ENCODE results near the gene HAPLN1.

HAPLN1 gene

GRCh38 chr5:83662558-83662957, 58.1 kb downstream of the HAPLN1 start:
- Histone ChIP-seq H4K12ac (ENCODE audit: low read depth, low read length) (no peak overlapping the region), H4K8ac (ENCODE audit: low read depth, low read length) (no peak overlapping the region), H3K79me2 (ENCODE audit: control insufficient read depth, insufficient read depth, low read length, poor library complexity) (no peaks in the 10 kb centered on the region), H3K4me3 (ENCODE audit: low read depth, low read length) (no peak overlapping the region), H3K23ac (ENCODE audit: low read length) (no peak overlapping the region), H3K79me1 (ENCODE audit: low read length) (no peaks in the 10 kb centered on the region), H3K27ac (ENCODE audit: low read depth, low read length) (no peak overlapping the region), H2BK5ac (ENCODE audit: low read depth, low read length, poor library complexity) (no peak overlapping the region), H3K4ac (ENCODE audit: low read depth, low read length) (no peak overlapping the region), H2BK12ac (ENCODE audit: low read length) (no peak overlapping the region), H2BK120ac (ENCODE audit: insufficient read depth, low read length, poor library complexity) (no peak overlapping the region), H4K91ac (ENCODE audit: low read depth, low read length) (no peak overlapping the region), H3K14ac (ENCODE audit: low read length) (no peak overlapping the region), H3K18ac (ENCODE audit: low read length) (no peak overlapping the region), H3K9ac (ENCODE audit: low read length) (no peak overlapping the region), H3K9me3 (ENCODE audit: insufficient read depth, low read depth, low read length) (no peaks in the 10 kb centered on the region), H2AK5ac (ENCODE audit: low read length) (no peak overlapping the region), H3K27me3 (ENCODE audit: insufficient read depth, low read length) (no peaks in the 10 kb centered on the region), H3K36me3 (ENCODE audit: control insufficient read depth in 1 of 2, insufficient read depth in 2 of 2, low read length in 2 of 2) (no peaks in the 10 kb centered on the region), H3K4me1 (ENCODE audit: control insufficient read depth in 1 of 2, insufficient read depth in 2 of 2, low read length in 2 of 2) (no peaks in the 10 kb centered on the region), H2AFZ (ENCODE audit: insufficient read depth, low read length, poor library complexity) (no peak overlapping the region), H3K4me2 (ENCODE audit: low read length) (no peak overlapping the region)
- DNase-seq = no peak
- WGBS (ENCODE audit: extremely low coverage, insufficient coverage, insufficient read length) = no CpG with 5 or more reads among the region's 3 CpGs

- H2BK5ac ChIP-seq (ENCODE audit: low read depth, low read length, poor library complexity) = no peak overlapping the region
- no peaks in the 10 kb centered on the region for H3K79me1 ChIP-seq (ENCODE audit: low read length)
- no CpG with 5 or more reads among the region's 1 CpG for WGBS (ENCODE audit: extremely low coverage, insufficient coverage, insufficient read length)
- no peak overlapping the region for H2BK120ac ChIP-seq (ENCODE audit: insufficient read depth, low read length, poor library complexity)
- H3K4me3 ChIP-seq (ENCODE audit: low read depth, low read length) = no peak overlapping the region
- H3K4ac ChIP-seq (ENCODE audit: low read depth, low read length) = no peak overlapping the region
- H3K27me3 ChIP-seq (ENCODE audit: insufficient read depth, low read length) = no peaks in the 10 kb centered on the region
- no peak overlapping the region for H2AK5ac ChIP-seq (ENCODE audit: low read length)
- no peak overlapping the region for H4K91ac ChIP-seq (ENCODE audit: low read depth, low read length)
- H4K8ac ChIP-seq (ENCODE audit: low read depth, low read length) = no peak overlapping the region
- H3K36me3 ChIP-seq (ENCODE audit: control insufficient read depth in 1 of 2, insufficient read depth in 2 of 2, low read length in 2 of 2) = no peaks in the 10 kb centered on the region
- no peak overlapping the region for H2BK12ac ChIP-seq (ENCODE audit: low read length)
- H2AFZ ChIP-seq (ENCODE audit: insufficient read depth, low read length, poor library complexity) = no peak overlapping the region
- DNase-seq = no peak
- no peak overlapping the region for H3K27ac ChIP-seq (ENCODE audit: low read depth, low read length)
- no peak overlapping the region for H3K4me2 ChIP-seq (ENCODE audit: low read length)
- no peaks in the 10 kb centered on the region for H3K79me2 ChIP-seq (ENCODE audit: control insufficient read depth, insufficient read depth, low read length, poor library complexity)
- no peaks in the 10 kb centered on the region for H3K9me3 ChIP-seq (ENCODE audit: insufficient read depth, low read depth, low read length)
- peaks cover 0 to 2% of the 10 kb centered on the region in 2 experiments for H3K4me1 ChIP-seq (ENCODE audit: control insufficient read depth in 1 of 2, insufficient read depth in 2 of 2, low read length in 2 of 2)
- no peak overlapping the region for H3K14ac ChIP-seq (ENCODE audit: low read length)
- no peak overlapping the region for H3K23ac ChIP-seq (ENCODE audit: low read length)
- H4K12ac ChIP-seq (ENCODE audit: low read depth, low read length) = no peak overlapping the region
- H3K9ac ChIP-seq (ENCODE audit: low read length) = no peak overlapping the region
- H3K18ac ChIP-seq (ENCODE audit: low read length) = no peak overlapping the region
These were observed 62.7 kb downstream of the HAPLN1 start for GRCh38 chr5:83657807-83658525.

- H4K91ac ChIP-seq (ENCODE audit: low read depth, low read length) = no peak overlapping the region
- H4K8ac ChIP-seq (ENCODE audit: low read depth, low read length) = no peak overlapping the region
- no peak overlapping the region for H3K4ac ChIP-seq (ENCODE audit: low read depth, low read length)
- H3K14ac ChIP-seq (ENCODE audit: low read length) = no peak overlapping the region
- no peak for DNase-seq
- H3K4me3 ChIP-seq (ENCODE audit: low read depth, low read length) = no peak overlapping the region
- H3K79me1 ChIP-seq (ENCODE audit: low read length) = no peaks in the 10 kb centered on the region
- H3K18ac ChIP-seq (ENCODE audit: low read length) = no peak overlapping the region
- no peaks in the 10 kb centered on the region for H3K36me3 ChIP-seq (ENCODE audit: control insufficient read depth in 1 of 2, insufficient read depth in 2 of 2, low read length in 2 of 2)
- H3K4me1 ChIP-seq (ENCODE audit: control insufficient read depth in 1 of 2, insufficient read depth in 2 of 2, low read length in 2 of 2) = peaks cover 0 to 2% of the 10 kb centered on the region in 2 experiments
- no peak overlapping the region for H3K9ac ChIP-seq (ENCODE audit: low read length)
- no CpG with 5 or more reads among the region's 1 CpG for WGBS (ENCODE audit: extremely low coverage, insufficient coverage, insufficient read length)
- no peak overlapping the region for H2BK120ac ChIP-seq (ENCODE audit: insufficient read depth, low read length, poor library complexity)
- no peak overlapping the region for H3K4me2 ChIP-seq (ENCODE audit: low read length)
- no peaks in the 10 kb centered on the region for H3K27me3 ChIP-seq (ENCODE audit: insufficient read depth, low read length)
- no peak overlapping the region for H2AFZ ChIP-seq (ENCODE audit: insufficient read depth, low read length, poor library complexity)
- H2BK5ac ChIP-seq (ENCODE audit: low read depth, low read length, poor library complexity) = no peak overlapping the region
- no peak overlapping the region for H3K23ac ChIP-seq (ENCODE audit: low read length)
- H3K79me2 ChIP-seq (ENCODE audit: control insufficient read depth, insufficient read depth, low read length, poor library complexity) = no peaks in the 10 kb centered on the region
- no peak overlapping the region for H3K27ac ChIP-seq (ENCODE audit: low read depth, low read length)
- H4K12ac ChIP-seq (ENCODE audit: low read depth, low read length) = no peak overlapping the region
- H3K9me3 ChIP-seq (ENCODE audit: insufficient read depth, low read depth, low read length) = no peaks in the 10 kb centered on the region
- H2BK12ac ChIP-seq (ENCODE audit: low read length) = no peak overlapping the region
- no peak overlapping the region for H2AK5ac ChIP-seq (ENCODE audit: low read length)
These were observed 66.1 kb downstream of the HAPLN1 start for GRCh38 chr5:83654427-83654994.

GRCh38 chr5:83653669-83654068, 67.0 kb downstream of the HAPLN1 start:
- Histone ChIP-seq H2AFZ (ENCODE audit: insufficient read depth, low read length, poor library complexity) (no peak overlapping the region), H3K4ac (ENCODE audit: low read depth, low read length) (no peak overlapping the region), H4K91ac (ENCODE audit: low read depth, low read length) (no peak overlapping the region), H3K14ac (ENCODE audit: low read length) (no peak overlapping the region), H3K9ac (ENCODE audit: low read length) (no peak overlapping the region), H3K4me1 (ENCODE audit: control insufficient read depth in 1 of 2, insufficient read depth in 2 of 2, low read length in 2 of 2) (peaks cover 0 to 2% of the 10 kb centered on the region in 2 experiments), H2BK12ac (ENCODE audit: low read length) (no peak overlapping the region), H2BK5ac (ENCODE audit: low read depth, low read length, poor library complexity) (no peak overlapping the region), H2BK120ac (ENCODE audit: insufficient read depth, low read length, poor library complexity) (no peak overlapping the region), H2AK5ac (ENCODE audit: low read length) (no peak overlapping the region), H4K8ac (ENCODE audit: low read depth, low read length) (no peak overlapping the region), H3K36me3 (ENCODE audit: control insufficient read depth in 1 of 2, insufficient read depth in 2 of 2, low read length in 2 of 2) (no peaks in the 10 kb centered on the region), H3K27ac (ENCODE audit: low read depth, low read length) (no peak overlapping the region), H3K79me1 (ENCODE audit: low read length) (no peaks in the 10 kb centered on the region), H4K12ac (ENCODE audit: low read depth, low read length) (no peak overlapping the region), H3K23ac (ENCODE audit: low read length) (no peak overlapping the region), H3K4me2 (ENCODE audit: low read length) (no peak overlapping the region), H3K27me3 (ENCODE audit: insufficient read depth, low read length) (no peaks in the 10 kb centered on the region), H3K79me2 (ENCODE audit: control insufficient read depth, insufficient read depth, low read length, poor library complexity) (no peaks in the 10 kb centered on the region), H3K9me3 (ENCODE audit: insufficient read depth, low read depth, low read length) (no peaks in the 10 kb centered on the region), H3K18ac (ENCODE audit: low read length) (no peak overlapping the region), H3K4me3 (ENCODE audit: low read depth, low read length) (no peak overlapping the region)
- DNase-seq = no peak
- no CpG with 5 or more reads among the region's 2 CpGs for WGBS (ENCODE audit: extremely low coverage, insufficient coverage, insufficient read length)

Measured in trophoblast cell (in vitro differentiated cells and primary cell).